GM03348 (cell line): ENCODE results near the gene FBXO30.

Source experiments
- DNase-seq: peaks from one replicate; pipeline ENCODE4 v3.0.0; 2012; ENCODE audit warnings: low spot score

FBXO30 gene

DNA sequence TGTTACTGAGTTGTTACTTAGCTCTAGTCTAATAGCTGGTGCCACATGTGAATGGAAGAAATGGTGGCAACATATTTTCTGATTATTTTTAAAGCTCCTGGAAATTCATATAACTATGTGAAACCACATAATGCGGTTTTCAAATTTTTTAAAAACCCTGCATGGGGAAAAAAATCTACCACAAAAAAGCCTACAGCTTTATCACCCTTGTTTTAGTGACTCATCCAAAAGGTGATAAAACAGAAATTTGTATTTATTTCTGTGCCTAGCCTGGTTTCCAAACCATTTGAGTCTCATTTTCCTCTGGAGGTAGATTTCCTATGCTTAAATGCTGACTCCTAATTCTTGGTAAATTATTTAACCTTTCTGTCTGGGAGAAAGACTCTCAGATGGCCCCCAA is 5.4 kb upstream of the FBXO30 start:
- no peak for DNase-seq

DNA sequence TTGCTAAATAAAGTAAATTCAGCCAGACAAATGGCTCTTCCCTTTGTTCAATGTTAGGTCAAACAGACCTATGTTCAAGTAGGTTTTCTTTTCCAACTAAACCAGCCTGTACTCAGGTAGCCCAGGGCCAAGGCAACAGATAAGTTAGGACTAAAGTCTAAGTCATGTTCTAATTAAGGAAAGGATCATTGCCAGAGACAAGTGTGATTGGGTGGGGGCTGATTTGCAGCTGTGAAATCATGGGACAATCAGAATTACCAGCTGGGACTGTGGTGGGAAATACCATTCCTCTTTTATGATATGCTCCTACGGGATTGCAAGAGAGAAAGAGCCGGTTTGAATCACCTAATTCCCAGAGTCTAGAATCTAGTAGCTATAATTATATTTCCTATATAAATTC is 4.2 kb upstream of the FBXO30 start:
- DNase-seq: no peak

DNA sequence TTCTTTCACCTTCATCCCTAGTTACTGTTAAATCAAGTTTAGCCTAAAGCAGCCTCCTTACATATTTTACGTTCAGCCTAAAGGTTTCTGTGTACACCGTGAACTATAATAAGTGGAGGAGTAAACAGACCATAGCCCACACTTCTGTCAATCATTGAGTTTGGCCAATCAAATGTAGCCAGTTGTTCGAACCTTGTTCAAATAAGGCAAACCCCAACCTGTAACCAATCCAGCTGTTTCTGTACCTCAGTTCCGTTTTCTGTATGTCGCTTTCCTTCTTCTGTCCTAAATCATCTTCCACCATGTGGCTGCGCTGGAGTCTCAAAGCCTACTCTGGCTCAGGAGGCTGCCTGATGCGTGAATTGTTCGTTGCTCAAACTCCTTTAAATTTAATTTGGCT is 1.8 kb upstream of the FBXO30 start:
- no peak for DNase-seq

DNA sequence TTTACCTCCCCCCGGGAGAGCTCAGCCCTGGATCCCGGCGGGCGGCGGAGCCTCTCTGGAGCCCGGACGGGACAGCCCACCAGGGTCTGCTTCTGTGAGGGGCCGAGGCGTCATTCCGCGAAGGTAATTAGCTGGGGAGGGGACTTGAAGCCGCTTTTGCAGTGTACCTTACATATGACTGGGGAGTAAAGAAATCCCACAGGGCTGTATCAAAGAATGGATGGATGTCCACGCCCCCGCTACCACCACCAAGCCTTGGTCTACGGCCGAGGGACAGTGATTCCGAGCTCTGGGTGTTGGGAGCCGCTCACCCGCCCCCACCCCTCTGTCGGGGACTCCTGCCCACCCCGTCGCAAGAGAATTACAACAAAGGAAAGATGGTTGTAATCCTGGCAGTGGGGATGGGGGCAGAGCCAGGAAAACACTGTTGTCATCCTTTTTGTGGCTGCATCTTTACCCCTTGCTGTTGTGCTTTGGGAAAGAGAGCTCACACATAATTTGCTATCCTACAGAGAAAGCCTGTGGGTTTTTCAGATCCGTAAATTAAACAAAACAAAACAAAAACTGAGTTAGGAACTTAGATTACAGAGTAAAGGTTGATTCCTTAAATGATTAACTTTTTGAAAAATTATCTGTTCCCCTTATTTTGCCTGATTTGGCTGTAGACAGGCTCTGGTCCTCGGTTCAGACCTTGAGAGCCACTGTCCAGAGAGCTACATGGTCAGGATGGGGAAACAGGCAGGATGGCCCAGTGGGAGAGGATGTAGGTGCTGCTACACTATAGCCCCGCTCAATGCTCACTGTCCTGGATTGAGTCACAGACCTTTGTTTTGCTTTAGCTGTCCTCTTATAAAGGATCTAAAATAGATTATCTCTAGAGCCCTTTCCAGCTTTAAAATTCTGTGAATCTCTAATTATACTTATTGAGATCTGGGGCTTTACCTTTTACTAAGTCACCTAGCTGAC is 997 bp upstream of the FBXO30 start:
- peak; percentile 54 for DNase-seq

DNA sequence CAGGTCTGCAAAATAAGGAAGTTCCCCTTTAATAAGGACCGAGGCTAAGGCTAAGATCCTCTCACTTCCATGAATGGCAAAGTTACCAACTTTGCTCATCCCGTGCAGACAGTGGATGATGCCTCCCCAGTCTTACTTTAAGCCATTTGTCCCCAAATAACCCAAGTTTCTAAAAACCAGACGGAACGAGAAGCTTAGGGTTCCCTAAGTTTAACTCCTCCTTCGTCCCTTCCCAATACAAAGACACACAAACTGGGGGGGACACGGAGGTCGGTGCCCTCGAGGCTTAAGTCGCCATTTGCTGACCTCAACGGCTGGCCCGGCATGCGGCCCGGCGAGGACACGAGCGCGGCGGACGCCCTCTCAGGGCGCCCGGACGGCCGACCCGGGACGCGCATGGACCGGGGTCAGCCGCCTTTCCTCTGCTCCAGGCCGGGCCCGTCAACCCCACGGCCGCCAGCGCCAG is 527 bp downstream of the FBXO30 start:
- DNase-seq: peak; percentile 7

DNA sequence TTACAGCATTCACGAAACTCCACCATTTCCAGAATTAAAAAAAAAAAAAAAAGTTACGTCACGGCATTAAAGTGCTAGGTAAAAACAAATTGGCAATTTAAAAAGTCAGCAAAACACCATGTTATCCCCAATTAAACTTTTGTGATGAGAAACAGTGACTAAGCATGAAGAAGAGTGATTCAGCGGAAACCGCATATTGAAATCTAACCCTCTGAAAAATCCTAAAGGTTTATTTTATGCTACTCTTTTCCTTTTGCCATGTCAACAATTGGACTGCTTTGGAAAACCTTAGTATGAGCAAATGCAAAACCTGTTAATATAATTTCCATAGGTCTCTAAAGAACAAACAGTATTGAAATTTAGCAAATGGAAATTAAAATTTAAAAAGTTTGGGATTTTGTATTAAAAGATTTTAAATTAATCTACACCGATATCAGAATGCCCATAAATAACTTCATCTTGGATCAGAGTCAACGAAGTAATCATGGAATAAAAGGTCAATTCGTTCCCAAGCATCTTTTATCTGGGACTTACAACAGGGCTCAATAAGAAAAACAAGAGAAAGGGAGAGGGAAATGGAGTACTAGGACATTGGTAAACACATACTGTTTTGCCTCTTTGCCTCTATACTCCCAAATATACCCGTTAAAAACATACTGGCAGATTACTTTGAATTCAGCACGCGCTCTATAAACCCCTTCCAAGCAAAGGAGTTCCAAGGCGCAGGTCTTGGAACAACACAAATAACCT is 1.1 kb downstream of the FBXO30 start:
- DNase-seq: peak; percentile 38

DNA sequence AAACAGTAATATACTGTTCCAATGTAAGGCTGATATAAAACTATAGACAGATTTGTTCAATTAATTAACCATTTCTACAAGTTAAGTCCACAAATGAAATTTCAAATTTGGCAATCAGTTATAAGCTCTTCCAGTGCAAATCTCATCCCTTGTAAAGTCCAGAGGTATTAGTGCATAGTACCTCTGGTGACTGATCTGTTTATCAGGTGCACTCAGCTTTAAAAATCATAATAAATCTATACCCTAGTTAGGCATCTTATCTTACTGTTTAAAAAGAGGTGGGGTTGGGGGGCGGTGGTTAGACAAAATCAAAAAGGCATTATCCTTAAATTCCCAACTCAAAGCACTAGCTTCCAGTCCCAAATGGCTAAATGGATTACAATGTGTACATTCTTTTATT is 2.9 kb downstream of the FBXO30 start:
- DNase-seq: no peak

DNA sequence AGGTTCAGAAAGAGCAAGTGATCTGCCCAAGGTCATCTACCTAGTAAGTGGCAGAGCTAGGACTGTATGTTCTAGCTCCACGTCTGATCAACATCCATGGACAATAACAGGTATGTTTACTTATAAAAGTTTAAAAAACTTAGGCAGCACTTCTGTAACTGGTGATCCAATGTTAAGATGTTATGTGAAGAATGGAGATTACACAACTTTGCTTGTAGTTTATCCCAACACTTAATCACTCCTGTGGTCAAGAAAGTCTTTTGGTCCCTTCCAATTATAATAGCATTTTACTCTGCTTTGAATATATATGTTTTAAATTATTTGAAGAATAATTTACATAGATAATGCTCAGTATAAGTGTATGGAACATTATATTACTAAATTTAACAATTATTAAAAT is 4.8 kb downstream of the FBXO30 start:
- peak; percentile 46 for DNase-seq

DNA sequence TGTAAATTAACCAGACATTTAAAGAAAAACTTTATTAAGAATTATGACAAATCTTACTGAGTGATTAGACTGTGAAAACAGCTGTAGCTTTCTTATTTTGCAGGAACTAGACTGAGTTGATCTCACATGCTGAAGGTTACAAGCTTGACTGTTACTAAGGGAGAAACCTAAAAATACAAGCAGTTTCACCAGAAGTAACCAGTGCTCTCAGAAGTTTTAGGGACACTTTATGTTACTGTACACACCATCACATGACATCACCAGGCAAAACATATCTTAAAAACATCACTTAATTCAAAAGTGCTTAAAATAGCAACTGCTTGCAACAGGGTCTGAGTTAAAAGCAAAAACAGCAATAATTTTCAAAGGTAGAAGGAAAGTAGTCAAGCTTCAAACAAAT is 5.4 kb downstream of the FBXO30 start:
- DNase-seq: no peak

DNA sequence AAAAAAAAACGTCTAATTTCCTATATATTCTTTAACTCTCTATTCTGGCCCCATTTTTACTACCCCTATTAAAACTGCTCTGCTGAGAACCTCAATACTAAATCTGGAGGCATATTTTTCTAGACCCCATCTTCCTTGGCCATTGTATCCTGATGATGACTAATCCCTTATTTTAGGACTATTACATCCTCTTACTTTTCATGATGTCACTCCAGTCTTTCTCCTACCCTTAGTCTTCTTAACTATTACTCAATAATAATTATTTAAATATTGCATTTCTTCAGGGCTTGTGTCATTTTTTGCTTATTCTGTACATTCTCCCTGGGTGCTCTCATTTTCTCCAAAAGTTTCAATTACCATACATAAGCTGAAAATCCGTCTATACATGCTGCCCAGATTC is 6.4 kb downstream of the FBXO30 start:
- DNase-seq: no peak

DNA sequence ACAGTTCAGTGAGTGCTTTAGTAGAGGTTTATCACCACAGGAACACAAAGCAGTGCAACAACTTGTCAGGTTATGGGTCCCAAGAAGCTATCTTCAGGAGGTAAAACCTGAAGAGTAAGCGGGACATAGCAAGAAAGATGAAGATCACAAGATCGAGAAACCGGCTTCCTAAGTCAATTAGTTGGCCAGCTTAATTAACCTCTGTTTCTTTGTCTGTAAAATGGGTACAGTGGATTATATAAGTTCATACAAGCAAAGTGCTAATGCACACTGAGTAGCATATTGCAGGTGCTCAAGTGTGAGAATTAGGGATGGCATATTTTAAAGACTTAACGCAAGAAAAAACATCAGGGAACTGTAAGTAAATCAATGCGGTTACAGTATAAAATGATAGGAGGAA is 12.5 kb downstream of the FBXO30 start:
- DNase-seq: no peak

DNA sequence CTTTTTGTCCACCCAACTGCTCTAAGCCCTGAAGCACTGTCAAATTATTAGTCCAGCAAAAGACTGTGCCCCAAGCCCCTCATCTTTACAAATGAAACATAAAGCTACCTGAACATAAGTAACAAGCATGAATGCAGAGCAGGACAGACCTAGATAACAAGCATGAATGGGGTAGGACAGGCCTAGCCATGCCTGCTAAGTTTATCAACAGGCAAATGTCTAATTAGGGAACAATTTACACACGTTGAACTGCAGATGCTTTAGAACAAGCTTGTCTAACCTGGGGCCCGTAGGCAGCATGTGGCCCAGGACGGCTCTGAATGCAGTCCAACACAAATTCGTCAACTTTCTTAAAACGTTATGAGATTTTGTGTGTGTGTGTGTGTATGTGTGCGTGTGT is 13.6 kb downstream of the FBXO30 start:
- no peak for DNase-seq

DNA sequence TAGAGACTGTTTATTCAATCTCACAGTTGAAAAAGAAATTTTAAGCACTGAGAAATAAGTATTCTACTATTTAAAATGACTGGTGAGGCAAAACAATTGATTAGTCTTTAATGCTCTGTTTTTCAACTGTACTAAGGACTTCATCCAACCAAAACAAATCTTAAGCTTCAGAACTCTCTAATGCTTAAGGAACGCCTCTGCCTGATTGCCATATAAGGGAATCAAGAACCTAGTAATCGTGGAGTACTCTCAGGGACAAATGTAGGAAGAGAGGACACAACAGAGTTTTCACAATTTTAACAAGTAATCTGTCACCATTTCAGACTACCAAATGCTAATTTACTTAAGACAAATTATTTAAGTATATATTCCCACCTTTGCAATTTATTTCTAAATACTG is 16.1 kb downstream of the FBXO30 start:
- no peak for DNase-seq

DNA sequence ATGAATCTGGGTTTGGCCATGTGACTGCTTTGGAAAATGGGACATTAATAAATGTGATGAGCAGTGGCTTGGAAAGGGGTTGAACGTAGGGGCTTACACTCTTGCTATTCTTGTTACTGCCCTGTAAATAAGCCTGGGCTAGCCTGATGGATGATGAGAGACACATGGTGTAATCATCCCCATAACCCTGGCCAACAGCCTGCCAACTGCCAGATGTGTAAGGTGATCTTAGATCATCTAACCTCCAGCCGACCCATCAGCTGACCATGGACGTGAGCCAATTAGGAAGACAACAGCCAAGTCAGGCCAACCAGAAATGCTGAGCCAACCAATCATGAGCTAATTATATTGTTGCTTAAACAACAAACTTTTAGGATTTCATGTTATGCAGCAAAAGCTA is 25.2 kb downstream of the FBXO30 start:
- DNase-seq: peak; percentile 3

DNA sequence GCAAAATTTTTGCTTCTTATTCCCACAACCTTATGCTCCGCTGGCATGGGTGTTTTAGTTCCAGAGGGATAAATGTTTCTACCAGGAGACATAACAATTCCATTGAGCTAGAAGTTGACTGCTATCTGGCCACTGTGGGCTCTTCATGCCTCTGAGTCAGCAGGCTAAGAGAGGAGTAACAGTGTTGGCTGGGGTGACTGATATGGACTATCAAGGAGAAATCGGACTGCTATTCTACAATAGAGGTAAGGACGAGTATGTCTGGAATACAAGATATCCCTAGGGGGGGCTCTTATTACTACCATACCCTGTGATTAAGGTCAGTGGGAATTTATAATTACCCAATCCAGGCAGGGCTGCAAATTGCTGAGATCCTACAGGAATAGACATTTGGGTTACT is 26.9 kb downstream of the FBXO30 start:
- DNase-seq: no peak

DNA sequence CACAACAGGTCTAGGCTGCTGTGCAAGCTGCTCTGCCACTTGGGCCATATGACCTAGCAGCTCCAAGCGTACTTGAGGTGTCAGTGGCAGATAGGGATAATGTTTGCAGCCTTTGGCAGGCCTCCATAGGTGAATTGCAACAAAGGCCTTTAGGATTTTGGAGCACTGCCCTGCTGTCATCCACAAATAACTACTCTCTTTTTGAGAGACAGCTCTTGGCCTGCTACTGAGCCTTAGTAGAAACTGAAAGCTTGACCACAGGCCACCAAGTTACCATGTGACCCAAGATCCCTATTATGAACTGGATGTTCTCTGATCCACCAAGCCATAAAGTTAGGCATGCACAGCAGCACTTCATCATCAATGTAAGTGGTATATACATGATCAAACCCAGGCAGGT is 29.9 kb downstream of the FBXO30 start:
- no peak for DNase-seq

DNA sequence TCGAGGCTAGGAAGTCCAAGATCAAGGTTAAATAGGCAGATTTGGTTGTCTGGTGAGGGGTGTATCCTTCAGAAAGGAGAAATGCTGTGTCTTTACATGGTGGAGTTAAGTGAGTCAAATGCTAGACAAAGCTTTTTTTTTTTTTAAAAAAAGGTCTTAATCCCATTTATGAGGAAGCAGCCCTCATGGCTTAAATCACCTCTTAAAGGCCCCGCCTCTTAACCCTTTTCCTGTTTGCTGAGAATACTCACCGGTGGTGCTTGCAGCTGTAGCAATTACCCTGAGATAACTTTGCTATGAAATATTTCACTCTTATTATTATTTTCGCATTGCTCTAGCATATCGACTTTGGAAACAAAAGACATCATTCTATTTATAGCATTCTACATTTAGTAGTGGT is 30.8 kb downstream of the FBXO30 start:
- DNase-seq: no peak

DNA sequence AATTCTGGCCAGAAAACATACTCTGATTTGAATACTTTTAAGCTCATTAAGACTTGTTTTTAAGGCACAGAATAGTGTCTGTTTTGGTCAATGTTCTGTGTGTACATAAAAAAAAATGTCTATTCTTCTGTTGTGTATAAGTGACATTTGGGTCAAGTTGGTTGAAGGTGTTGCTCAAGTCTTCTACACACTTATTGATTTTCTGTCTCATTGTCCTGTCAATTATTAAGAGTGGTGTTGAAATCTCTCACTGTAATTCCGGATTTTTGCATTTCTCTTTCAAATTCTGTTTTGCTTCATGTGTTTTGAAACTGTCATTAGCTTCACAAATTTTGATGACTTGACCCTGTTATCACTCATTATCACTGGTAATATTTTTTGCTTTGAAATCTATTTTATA is 41.7 kb downstream of the FBXO30 start:
- DNase-seq: no peak

DNA sequence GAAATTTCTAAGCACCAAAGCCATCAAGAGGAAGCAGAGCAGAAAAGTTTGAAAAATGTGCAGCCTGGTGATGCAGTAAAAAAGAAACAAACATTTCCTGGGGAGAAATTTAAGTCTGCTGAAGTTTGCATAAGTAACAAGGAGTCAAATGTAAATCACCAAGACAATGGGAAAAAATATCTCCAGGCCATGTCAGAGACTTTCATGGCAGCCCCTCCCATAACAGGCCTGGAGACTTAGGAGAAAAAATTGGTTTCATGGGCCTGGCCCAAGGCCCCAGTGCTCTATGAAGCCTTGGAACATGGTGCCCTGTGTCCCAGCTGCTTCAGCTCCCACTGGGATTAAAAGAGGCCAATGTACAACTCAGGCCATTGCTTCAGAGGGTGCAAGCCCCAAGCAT is 49.1 kb downstream of the FBXO30 start:
- no peak for DNase-seq

DNA sequence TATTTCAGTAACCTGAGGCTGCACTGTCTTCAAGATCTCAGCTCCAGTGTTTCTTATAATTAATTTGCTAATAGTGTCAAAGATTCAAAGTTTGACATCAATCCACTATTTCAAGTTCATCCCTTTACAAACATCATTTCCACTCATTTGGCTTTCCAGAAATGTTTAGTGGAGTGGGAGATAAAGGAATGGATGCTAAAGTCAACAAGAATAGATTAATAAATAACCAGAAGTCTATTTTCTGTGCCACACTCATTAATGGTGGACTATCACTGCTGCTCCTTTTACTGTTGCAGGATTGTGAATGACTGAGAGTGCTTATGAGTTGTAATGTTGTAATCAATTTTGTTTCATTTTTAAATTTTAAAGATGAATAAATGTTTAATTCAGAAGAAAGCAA is 50.9 kb downstream of the FBXO30 start:
- DNase-seq: no peak

DNA sequence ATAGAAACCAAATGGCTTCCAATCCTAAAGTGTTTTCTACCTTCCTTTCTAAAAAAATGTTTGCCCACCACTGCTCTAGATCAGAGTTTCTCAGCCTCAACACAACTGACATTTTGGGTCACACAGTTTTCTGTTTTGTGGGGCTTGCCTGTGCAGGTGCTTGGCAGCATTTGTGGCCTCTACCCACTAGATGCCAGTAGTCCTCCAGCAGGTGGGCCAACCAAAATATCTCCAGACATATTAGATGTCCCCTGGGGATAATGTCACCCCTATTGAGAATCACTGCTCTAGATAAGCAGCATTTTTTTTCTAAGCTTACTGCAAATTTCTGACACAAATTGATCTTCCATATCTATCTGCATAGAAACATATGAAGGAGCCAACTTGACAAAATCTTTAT is 53.0 kb downstream of the FBXO30 start:
- no peak for DNase-seq

DNA sequence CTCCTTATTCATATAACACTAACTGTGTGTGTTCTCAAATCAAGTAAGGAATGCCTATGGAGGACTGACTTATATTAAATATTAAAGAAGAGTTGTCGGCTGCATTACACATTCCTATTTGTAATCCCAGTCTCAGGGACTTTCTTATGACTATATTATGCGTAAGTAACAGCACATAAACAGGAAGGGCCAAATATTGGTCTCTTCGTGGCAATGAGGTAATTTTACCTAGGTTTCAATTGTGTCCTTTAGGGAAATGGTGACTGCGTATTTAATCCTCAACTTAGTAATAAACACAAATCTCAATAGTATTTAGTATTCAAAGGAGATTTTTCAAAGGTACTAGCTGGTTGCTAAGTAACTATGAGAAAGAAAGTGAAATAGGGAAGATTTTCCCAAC is 56.5 kb downstream of the FBXO30 start:
- no peak for DNase-seq

DNA sequence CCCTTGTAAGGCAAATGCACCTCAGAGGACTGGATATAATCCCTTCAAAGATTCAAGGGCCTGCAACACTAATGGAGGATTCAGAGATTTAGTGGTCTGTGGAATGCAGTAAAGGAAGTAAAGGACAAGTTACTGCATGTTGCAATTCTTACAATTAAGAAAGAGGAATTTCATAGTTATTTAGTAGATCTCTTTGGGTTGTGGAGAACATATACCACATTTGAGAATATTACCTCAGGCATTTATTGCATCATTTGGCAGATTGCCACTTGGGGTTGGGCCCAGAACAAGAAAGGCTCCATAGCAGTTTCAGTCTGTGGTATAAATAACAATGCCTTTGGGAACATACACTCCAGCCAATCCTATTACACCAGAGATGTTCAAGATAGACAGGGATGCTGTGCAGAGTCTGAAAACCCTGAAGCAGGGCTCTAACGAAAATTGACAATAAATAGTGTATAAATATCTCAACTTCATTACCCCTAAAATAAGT is 58.4 kb downstream of the FBXO30 start:
- DNase-seq: peak; percentile 58
